GM21619 (cell line): ENCODE measurements around the gene SYNGR4.
A peak's percentile ranks its signal among the peaks of the same experiment; 100 is the strongest.
"Not testable (repeated sequence)": the region's sequence is repeated elsewhere in the genome, so short reads cannot be mapped to it uniquely, and the experiment has no call there.

Source experiments
- ATAC-seq: cut with Tn5 transposase; IDR thresholded peaks from one replicate; pipeline ENCODE4 v1.9.1; 2021; ENCODE audit not compliant: unreplicated experiment

The SYNGR4 gene

GRCh38 chr19:48370955-48371354 is 6.8 kb downstream of the SYNGR4 start:
- no peak for ATAC-seq

DNA sequence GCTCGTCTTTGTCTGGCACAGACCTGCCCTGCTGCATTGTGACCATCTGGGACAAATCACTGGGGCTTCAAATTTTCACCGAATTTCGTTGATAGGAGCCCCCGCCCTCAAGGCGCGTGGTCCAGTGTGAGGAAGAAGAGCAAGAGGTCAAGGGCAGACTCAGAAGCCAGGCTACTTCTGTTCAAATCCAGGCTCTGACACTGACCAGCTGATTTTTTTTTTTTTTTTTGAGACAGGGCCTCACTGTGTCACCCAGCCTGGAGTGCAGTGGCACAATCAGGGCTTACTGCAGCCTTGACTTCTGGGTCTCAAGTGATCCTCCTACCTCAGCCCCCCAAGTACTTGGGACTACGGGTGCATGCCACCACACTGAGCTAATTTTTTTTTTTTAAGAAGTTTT is 7.2 kb downstream of the SYNGR4 start:
- no peak for ATAC-seq

- ATAC-seq = not testable (repeated sequence)
These were observed 7.6 kb downstream of the SYNGR4 start for GRCh38 chr19:48371771-48372170.

DNA sequence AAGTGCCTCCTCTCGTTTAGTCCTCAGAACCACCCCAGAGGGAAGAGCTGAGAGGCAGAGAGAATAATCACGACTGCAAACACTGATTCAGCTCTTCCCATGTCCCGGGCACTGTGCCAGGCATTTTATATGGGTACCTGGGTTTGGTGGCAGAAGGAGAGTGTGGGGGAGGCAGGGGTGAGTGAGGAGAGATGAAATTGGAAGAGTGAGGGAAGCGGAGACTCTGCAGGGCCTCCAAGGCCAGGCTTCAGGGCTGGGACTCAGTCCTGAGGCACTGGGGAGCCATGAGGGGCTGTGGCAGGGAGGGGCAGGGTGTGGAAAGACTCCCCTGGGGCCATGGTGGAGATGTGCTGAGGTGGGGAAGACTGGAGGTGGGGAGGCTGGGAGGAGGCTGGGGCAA is 8.7 kb downstream of the SYNGR4 start:
- no peak for ATAC-seq

GRCh38 chr19:48373567-48373966 is 9.4 kb downstream of the SYNGR4 start:
- ATAC-seq = no peak

DNA sequence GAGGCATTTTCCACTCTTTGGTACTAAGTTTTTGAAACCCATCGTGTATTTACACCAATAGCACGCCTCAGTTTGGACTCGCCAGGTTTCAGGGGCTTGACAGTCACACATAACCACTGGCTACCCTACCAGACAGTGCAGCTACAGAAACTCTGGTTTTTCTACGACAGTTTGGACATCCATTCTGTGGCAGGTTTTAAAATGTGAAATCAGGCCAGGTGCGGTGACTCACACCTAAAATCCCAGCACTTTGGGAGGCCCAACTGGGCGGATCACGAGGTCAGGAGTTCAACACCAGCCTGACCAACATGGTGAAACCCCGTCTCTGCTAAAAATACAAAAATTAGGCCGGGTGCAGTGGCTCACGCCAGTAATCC is 14.0 kb downstream of the SYNGR4 start:
- ATAC-seq = no peak

DNA sequence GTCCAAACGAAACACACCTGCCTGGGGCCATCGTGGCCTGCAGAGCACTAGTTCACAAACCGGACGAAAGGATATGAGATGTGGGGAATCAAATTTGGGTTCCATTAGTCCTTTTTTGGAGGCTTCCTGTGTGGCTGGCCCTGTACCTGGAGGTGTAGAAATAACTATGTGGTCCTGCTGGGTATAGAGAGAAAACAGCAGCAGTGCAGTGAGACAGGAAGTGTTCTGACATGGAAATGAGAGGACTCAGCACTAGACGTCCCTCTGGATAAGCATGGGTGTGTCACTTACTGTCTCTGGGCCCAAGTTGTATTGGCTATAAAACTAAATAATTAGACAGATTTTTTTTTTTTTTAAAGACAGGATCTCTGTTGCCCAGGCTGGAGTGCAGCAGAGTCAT is 14.9 kb downstream of the SYNGR4 start:
- no peak for ATAC-seq

- ATAC-seq = no peak
These were observed 17.2 kb downstream of the SYNGR4 start for GRCh38 chr19:48381178-48381950.

GRCh38 chr19:48382286-48382685 is 18.1 kb downstream of the SYNGR4 start:
- no peak for ATAC-seq

DNA sequence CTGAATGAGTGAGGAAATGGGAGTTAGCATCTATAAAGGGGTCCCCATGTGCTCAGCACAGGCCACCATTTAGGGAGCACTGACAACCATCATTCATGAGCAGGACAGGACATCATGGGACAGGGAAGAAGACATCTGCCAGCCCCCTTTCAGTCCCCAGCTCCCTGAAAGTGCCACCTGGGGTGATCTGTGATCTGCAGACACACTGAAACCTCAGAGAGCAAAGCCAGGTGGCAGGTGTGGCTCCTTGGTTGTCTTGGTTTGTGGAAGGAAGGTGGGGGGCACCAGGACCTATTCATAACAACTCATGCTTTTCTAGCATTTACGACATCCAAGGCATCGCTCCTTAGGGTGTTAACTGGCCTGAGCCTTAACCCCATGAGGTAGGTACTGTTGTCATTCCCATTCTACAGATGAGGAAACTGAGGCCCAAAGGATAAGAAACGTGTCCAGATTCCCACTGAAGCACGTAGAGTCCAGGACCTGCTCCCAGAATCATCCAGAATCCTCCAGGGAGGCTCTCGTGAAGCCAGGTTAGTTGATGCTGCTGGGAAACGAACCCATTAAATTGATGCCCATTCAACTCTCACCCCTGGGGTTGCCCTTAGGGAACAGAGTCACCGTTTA is 21.4 kb downstream of the SYNGR4 start:
- ATAC-seq = no peak

GRCh38 chr19:48386981-48387380 is 22.8 kb downstream of the SYNGR4 start:
- no peak for ATAC-seq

- ATAC-seq = peak; percentile 26
These were observed 26.3 kb downstream of the SYNGR4 start for GRCh38 chr19:48390188-48391099.

GRCh38 chr19:48391100-48392005 is 27.2 kb downstream of the SYNGR4 start, which contains the start of gene KDELR1:
Gene KDELR1, minus strand, starts transcription at chr19:48391551. Its CDS starts 193 bp downstream, at chr19:48391358.
- ATAC-seq = peak; percentile 77

GRCh38 chr19:48392006-48392344 is 27.8 kb downstream of the SYNGR4 start:
- ATAC-seq = not testable (repeated sequence)

DNA sequence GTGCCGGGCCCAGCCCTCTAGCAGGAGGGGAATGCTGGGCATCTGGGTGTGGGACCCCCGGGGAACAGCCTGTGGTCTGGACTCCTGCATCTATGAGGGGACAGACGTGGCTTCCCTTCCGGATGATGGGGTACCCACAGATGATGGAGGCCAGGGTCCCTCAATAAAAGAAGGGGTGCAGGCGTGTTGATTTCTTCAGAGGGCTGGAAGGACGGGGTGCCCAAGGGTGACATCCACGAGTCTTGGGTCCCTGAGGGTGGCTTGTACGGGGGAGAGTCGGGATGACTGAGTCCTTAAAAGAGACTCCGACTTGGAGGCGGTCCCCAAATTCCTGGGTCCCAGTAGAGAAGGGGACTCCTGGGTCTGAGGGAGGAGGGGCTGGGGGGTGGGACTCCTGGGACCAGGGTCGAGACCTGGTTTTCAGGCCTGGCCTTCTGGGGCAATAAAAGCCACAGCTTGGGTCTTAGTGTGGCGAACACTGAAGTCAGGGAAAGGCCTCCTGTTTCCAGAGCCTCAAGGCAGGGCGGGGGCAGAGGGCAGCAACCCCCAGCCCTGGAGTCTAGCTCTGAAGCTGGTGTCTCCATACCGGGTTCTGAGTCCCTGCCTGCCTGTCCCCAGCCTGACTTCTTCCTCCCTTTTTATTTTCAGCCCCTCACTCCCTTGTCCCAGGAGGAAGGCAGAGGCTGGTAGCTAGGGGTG is 28.8 kb downstream of the SYNGR4 start:
- no peak for ATAC-seq

DNA sequence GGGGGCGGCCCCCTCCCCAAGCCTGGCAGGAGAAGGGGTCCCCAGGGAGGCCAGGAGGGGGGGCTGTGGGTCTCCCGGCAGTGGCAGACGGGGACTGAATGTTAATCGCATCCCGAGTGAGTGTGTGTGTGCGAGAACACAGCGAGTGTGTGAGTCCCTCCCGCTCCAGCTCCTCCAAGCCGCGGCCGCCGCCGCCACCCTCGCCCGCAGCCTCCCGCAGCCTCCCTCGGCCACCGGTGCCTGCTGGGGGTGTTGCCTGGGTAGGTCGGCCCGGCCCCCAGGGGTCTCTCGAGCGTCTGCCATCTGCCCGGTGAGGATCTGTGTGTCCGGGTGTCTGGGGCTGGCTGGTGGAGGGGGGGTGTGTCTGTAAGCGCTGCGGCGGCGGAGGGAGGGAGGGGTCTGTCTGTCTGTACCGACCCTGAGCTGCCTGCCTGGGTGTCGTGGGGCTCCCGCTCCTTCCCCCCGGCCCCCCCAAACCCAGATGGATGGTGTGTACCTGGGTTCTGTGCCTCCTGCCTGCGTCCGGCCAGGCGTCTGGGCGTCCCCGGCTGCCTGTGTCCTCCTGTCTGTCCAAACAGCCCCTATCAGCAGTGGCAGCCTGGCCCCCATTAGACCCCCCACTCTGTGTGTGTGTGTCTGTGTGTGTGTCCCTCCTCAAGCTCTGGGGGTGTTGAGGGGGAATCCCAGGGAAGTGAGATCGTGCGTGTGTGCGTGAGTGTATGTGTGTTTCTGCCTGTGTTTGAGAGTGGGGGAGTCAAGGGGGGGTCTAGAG is 29.6 kb downstream of the SYNGR4 start, which contains the start of gene GRIN2D:
Gene GRIN2D (plus strand): TSS at position 110 of the 772 bp plus-strand sequence. CDS start 4,725 bp downstream, outside the sequence.
- no peak for ATAC-seq

GRCh38 chr19:48394331-48395169 is 30.4 kb downstream of the SYNGR4 start:
- no peak for ATAC-seq

GRCh38 chr19:48395170-48395455 is 30.9 kb downstream of the SYNGR4 start:
- ATAC-seq = no peak
